ENCODE measurements around the gene FNBP1. TPM values are rescaled to one million over a fixed set of nuclear protein-coding genes. Genes with fewer than 3 reads are reported as not detected.

Gene FNBP1
- total and polyA plus RNA-seq, 10 of the 15 experiments (the other 5 are each of a cell fraction or from before 2014, with no cell fraction given): 64.5 to 353 (median 179) TPM

DNA sequence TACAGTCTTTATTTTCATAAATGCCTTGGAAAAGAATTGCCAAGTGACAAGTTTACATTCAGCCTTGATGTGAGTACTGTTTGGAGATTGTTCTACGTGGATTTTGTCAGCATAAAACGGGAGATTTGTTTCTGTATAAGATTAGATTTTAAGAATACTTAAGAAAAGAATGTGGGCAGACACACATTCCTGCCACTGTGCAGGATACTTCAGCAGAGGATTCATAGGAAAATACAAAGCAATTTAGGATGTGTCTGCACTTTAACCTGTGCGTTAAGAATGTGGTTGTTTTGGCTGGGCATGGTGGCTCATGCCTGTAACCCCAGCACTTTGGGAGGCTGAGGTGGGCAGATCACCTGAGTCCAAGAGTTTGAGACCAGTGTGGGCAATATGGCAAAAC, 47.9 kb upstream of the FNBP1 start:
- peaks cover 2% of the 10 kb centered on the region for H3K79me2 ChIP-seq (ENCODE audit: control insufficient read depth, insufficient read depth, low read length)
- in situ Hi-C loops (cut with MboI): no loop called here
- no peak overlapping the region for H3K9ac ChIP-seq (ENCODE audit: control insufficient read depth, insufficient read depth, low read length)
- H3K36me3 ChIP-seq (ENCODE audit: control insufficient read depth in 2 of 2, insufficient read depth in 2 of 2, low read length in 1 of 2): peaks cover 8 to 24% of the 10 kb centered on the region in 2 experiments
- no peak overlapping the region for H3K27ac ChIP-seq (ENCODE audit: control insufficient read depth, insufficient read depth)
- ATAC-seq (no peak), FAIRE-seq (no peak), DNase-seq (ENCODE audit: low read depth, low spot score) (no peak)
- SMC1A ChIA-PET (ENCODE audit: uncharacterized antibody, unreplicated experiment): interaction anchor here (0.5 to 1.6 kb wide), 2 partner anchors 22 to 133 kb away, joined by 3 to 4 read pairs; no protein-coding TSS in a partner anchor
- no peak overlapping the region for H3K4me2 ChIP-seq (ENCODE audit: control insufficient read depth, insufficient read depth)
- no peak overlapping the region for H2AFZ ChIP-seq (ENCODE audit: control insufficient read depth, low read depth, low read length)
- BruUV-seq (replicated peaks): no TSS peak
- POLR2A ChIA-PET: interaction anchor here (0.6 kb wide), 3 partner anchors 30 to 253 kb away, joined by 3 to 4 read pairs (median 4); no protein-coding TSS in a partner anchor
- TF ChIP-seq, protein P1, sequence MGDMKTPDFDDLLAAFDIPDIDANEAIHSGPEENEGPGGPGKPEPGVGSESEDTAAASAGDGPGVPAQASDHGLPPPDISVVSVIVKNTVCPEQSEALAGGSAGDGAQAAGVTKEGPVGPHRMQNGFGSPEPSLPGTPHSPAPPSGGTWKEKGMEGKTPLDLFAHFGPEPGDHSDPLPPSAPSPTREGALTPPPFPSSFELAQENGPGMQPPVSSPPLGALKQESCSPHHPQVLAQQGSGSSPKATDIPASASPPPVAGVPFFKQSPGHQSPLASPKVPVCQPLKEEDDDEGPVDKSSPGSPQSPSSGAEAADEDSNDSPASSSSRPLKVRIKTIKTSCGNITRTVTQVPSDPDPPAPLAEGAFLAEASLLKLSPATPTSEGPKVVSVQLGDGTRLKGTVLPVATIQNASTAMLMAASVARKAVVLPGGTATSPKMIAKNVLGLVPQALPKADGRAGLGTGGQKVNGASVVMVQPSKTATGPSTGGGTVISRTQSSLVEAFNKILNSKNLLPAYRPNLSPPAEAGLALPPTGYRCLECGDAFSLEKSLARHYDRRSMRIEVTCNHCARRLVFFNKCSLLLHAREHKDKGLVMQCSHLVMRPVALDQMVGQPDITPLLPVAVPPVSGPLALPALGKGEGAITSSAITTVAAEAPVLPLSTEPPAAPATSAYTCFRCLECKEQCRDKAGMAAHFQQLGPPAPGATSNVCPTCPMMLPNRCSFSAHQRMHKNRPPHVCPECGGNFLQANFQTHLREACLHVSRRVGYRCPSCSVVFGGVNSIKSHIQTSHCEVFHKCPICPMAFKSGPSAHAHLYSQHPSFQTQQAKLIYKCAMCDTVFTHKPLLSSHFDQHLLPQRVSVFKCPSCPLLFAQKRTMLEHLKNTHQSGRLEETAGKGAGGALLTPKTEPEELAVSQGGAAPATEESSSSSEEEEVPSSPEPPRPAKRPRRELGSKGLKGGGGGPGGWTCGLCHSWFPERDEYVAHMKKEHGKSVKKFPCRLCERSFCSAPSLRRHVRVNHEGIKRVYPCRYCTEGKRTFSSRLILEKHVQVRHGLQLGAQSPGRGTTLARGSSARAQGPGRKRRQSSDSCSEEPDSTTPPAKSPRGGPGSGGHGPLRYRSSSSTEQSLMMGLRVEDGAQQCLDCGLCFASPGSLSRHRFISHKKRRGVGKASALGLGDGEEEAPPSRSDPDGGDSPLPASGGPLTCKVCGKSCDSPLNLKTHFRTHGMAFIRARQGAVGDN (IDR thresholded peaks at IDR 0.05): no peak
- TF ChIP-seq, protein P2, sequence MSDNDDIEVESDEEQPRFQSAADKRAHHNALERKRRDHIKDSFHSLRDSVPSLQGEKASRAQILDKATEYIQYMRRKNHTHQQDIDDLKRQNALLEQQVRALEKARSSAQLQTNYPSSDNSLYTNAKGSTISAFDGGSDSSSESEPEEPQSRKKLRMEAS (IDR thresholded peaks at IDR 0.05; ENCODE audit: low read depth, low read length): no peak
- TF ChIP-seq NR2F1 (conservative IDR thresholded peaks at IDR 0.05) (no peak), CBX3 (IDR thresholded peaks at IDR 0.05; ENCODE audit: borderline replicate concordance, low read depth) (no peak), SMAD1 (IDR thresholded peaks at IDR 0.05; ENCODE audit: low read depth, partially characterized antibody) (no peak), PAX8 (IDR thresholded peaks at IDR 0.05) (no peak), GABPA (IDR thresholded peaks at IDR 0.05; ENCODE audit: low read depth) (no peak)
- H3K27me3 ChIP-seq (replicated peaks in 1 of 2; ENCODE audit: control insufficient read depth in 2 of 2, insufficient read depth in 2 of 2, low read length in 1 of 2): no peaks in the 10 kb centered on the region
- no peak overlapping the region for H3K4me3 ChIP-seq
- H3K4me1 ChIP-seq (ENCODE audit: control insufficient read depth, insufficient read depth, low read length): no peaks in the 10 kb centered on the region
- H3K9me3 ChIP-seq (replicated peaks; ENCODE audit: control insufficient read depth, insufficient read depth, low read length): no peaks in the 10 kb centered on the region
- H4K20me1 ChIP-seq (ENCODE audit: control insufficient read depth, insufficient read depth): no peaks in the 10 kb centered on the region
- CTCF ChIA-PET: no interaction called here
- WGBS (ENCODE audit: insufficient coverage, insufficient replicate concordance, low lambda C conversion rate, missing lambda C conversion rate): 96% methylated on average over 3 of the region's 3 CpGs
- RAD21 ChIA-PET (ENCODE audit: unreplicated experiment): no interaction called here
- intact Hi-C loops (cut with micrococcal nuclease; ENCODE audit: unreplicated experiment): no loop called here
